Esophagus muscularis mucosa (tissue), 4 donors: ENCODE measurements around the gene POMT1. TPM values are rescaled to one million over a fixed set of nuclear protein-coding genes. Genes with fewer than 3 reads are reported as not detected.

Experiments used
- DNase-seq: peaks from one replicate; pipeline ENCODE4 v3.0.0-alpha.2; 2017; ENCODE audit errors: extremely low spot score
- H3K27ac ChIP-seq, 4 donors: fragments of 200-600 bp; sonication (generic); replicated peaks in 1 of 4; 1 replicate in 3 of 4; 2 replicates in 1 of 4; pipeline ENCODE4 v1.5.1; 2016 to 2019; ENCODE audit warnings: mild to moderate bottlenecking in 1 of 4
- H3K27me3 ChIP-seq, 4 donors: fragments of 200-600 bp; sonication (generic); one replicate each; pipeline versions ENCODE4 v1.5.1 to v1.6.0; 2016 to 2019
- H3K36me3 ChIP-seq, 4 donors: fragments of 200-600 bp; sonication (generic); one replicate each; pipeline ENCODE4 v1.5.1; 2016 to 2019
- H3K4me1 ChIP-seq, 4 donors: fragments of 200-600 bp; sonication (generic); one replicate each; pipeline ENCODE4 v1.5.1; 2016 to 2019
- H3K4me3 ChIP-seq, 4 donors: fragments of 200-600 bp; sonication (generic); 1 replicate in 2 of 4; 2 replicates in 2 of 4; pipeline ENCODE4 v1.5.1; 2016 to 2019; ENCODE audit warnings: mild to moderate bottlenecking in 4 of 4, moderate library complexity in 1 of 4
- H3K9me3 ChIP-seq, 4 donors: fragments of 200-600 bp; sonication (generic); 1 replicate in 3 of 4; 2 replicates in 1 of 4; pipeline ENCODE4 v1.5.1; 2016 to 2019
- EP300 ChIP-seq: sonication (generic); formaldehyde crosslinking; IDR thresholded peaks from one replicate; pipeline ENCODE4 v1.6.1; 2017; ENCODE audit warnings: antibody characterized with exemption
- POLR2A ChIP-seq: fragments of 450-650 bp; IDR thresholded peaks from one replicate; pipeline ENCODE4 v1.6.1; 2017; ENCODE audit warnings: antibody characterized with exemption, moderate library complexity, mild to moderate bottlenecking, low read depth
- POLR2AphosphoS5 ChIP-seq, 2 donors: sonication (generic); formaldehyde crosslinking; IDR thresholded peaks; one replicate each; pipeline ENCODE4 v1.6.1; 2017; ENCODE audit warnings: antibody characterized with exemption in 2 of 2
- WGBS: methylation state at CpG from one replicate; pipeline ENCODE4 v1.1.5; 2018; 5-methylcytosine and 5-hydroxymethylcytosine counted together
- intact Hi-C: fragments of 100-400 bp; cut with DNase I; formaldehyde crosslinking; loops from one replicate; pipeline ENCODE4 v1.15.1; 2023
- total RNA-seq, 4 donors: library from RNA; depleted of rRNA; stranded (reverse); fragments of >200 nt; gene quantifications; one replicate each; pipeline versions ENCODE4 v1.1.0 to v1.2.1, GENCODE V29; 2016
- TF ChIP-seq, protein P1 (sequence below), 3 experiments: fragments of 200-600 bp in 2 of 3; fragments of 450-650 bp in 1 of 3; sonication (generic) in 2 of 3; IDR thresholded peaks; one replicate each; pipeline ENCODE4 v1.5.1; 2017 to 2019; ENCODE audit warnings: antibody characterized with exemption in 3 of 3, mild to moderate bottlenecking in 2 of 3, moderate library complexity in 1 of 3

Gene POMT1
- total RNA-seq, 4 donors from 2014 or later, result 22.6 to 39.2 (median 25.0) TPM

DNA sequence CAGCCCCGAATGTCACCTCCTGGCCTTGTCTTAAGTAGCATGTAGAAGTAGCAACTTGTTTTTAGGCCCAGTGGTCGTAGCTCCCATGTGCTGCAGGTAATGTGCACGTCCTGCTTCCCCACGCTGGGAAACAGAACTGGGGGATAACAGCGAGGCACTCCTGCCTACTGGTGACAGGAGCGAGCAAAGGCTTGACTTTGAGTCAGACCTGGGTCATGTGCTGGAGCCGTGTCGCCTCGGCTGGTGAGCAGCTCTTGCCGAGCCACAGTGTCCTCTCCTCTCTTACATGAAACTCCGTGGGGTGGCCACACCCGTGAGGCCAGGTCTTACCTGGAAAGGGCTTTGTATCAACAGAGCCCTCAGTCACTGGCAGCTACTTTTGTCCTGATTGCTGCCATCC is 17.5 kb upstream of the POMT1 start:
- H3K9me3 ChIP-seq, result no peaks in the 10 kb centered on the region
- no peaks in the 10 kb centered on the region for H3K27me3 ChIP-seq
- H3K4me3 ChIP-seq, result no peak overlapping the region
- no peak for DNase-seq
- peaks cover 47 to 73% (median 67%) of the 10 kb centered on the region in 4 donors for H3K4me1 ChIP-seq
- peaks cover 71 to 100% (median 98%) of the 10 kb centered on the region in 4 donors for H3K36me3 ChIP-seq
- TF ChIP-seq EP300 (no peak), POLR2AphosphoS5 (IDR thresholded peaks at IDR 0.05) (no peak), POLR2A (no peak)
- TF ChIP-seq, protein P1, sequence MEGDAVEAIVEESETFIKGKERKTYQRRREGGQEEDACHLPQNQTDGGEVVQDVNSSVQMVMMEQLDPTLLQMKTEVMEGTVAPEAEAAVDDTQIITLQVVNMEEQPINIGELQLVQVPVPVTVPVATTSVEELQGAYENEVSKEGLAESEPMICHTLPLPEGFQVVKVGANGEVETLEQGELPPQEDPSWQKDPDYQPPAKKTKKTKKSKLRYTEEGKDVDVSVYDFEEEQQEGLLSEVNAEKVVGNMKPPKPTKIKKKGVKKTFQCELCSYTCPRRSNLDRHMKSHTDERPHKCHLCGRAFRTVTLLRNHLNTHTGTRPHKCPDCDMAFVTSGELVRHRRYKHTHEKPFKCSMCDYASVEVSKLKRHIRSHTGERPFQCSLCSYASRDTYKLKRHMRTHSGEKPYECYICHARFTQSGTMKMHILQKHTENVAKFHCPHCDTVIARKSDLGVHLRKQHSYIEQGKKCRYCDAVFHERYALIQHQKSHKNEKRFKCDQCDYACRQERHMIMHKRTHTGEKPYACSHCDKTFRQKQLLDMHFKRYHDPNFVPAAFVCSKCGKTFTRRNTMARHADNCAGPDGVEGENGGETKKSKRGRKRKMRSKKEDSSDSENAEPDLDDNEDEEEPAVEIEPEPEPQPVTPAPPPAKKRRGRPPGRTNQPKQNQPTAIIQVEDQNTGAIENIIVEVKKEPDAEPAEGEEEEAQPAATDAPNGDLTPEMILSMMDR (IDR thresholded peaks at IDR 0.05), result no peak
- peak overlapping the region; percentile 76 to 83 (median 80) for H3K27ac ChIP-seq
- intact Hi-C loops, result no loop called here
- WGBS, result 89% methylated on average over 9 of the region's 12 CpGs

DNA sequence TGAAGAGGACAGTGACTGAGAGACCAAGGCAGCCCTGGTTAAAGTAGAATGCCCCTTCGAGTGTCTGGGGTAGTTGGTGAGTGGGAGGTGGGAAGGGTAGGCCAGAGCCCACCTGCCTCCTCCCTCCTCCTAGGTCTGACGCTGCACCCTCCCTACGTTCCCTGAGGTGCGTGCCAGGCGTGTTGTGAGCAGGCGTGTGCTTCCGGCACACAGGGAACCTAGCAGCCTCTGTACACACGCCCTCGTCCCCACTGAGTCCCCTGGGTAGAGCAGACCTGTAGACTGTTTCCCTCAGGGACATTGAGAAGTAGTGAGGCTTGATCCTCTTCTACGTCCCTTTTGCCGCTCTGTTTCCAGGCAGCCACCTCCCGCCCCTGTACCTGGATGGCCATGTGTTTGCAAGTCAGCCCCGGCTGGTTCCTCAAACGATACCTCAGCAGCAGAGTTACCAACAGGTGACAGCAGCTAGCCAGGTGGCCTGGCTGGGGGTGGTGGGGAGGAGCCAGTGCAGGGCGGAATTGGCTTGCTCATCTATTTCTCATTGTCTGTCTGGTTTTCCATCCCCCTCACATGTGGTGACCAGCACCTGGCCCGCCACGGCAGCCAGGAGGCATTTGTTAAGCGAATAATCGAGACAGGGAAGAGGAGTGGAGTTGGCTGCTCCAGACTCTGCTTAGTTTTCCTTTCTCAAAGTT is 16.8 kb upstream of the POMT1 start:
- Histone ChIP-seq H3K27me3 (no peaks in the 10 kb centered on the region), H3K9me3 (no peaks in the 10 kb centered on the region), H3K27ac (peak overlapping the region; percentile 76 to 83 (median 80)), H3K4me3 (no peak overlapping the region), H3K36me3 (peaks cover 74 to 100% (median 98%) of the 10 kb centered on the region in 4 donors), H3K4me1 (peaks cover 47 to 67% (median 64%) of the 10 kb centered on the region in 4 donors)
- TF ChIP-seq EP300, result no peak
- TF ChIP-seq, protein P1 (IDR thresholded peaks at IDR 0.05), result no peak
- TF ChIP-seq POLR2A, result no peak
- TF ChIP-seq POLR2AphosphoS5 (IDR thresholded peaks at IDR 0.05), result no peak
- intact Hi-C loops, result no loop called here
- no peak for DNase-seq
- WGBS, result 86% methylated on average over 19 of the region's 19 CpGs

DNA sequence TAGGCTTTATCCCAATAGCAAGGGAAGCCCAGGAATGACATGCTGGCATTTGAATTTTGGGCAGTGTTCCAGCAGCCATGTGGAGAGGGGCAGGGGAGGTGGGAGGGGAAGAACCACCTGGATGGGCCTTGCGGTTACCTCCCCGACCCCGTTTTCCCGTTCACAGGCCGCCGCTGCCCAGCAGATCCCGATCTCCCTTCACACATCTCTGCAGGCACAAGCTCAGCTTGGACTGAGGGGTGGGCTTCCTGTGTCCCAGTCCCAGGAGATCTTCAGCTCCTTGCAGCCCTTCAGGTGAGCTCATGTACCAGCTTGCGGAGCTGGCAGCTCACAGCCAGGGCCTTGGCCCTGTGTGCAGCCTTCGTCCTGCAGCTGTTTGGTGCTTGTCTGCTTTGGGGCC is 15.7 kb upstream of the POMT1 start:
- intact Hi-C loops, result no loop called here
- WGBS, result 88% methylated on average over 7 of the region's 9 CpGs
- H3K9me3 ChIP-seq, result no peaks in the 10 kb centered on the region
- H3K27ac ChIP-seq, result peak overlapping the region in 3 of 4 donors; percentile 78 to 83 (median 82)
- H3K36me3 ChIP-seq, result peaks cover 82 to 100% (median 100%) of the 10 kb centered on the region in 4 donors
- TF ChIP-seq POLR2AphosphoS5 (IDR thresholded peaks at IDR 0.05), result no peak
- TF ChIP-seq, protein P1 (IDR thresholded peaks at IDR 0.05), result no peak
- no peak for TF ChIP-seq EP300
- no peak for TF ChIP-seq POLR2A
- H3K27me3 ChIP-seq, result no peaks in the 10 kb centered on the region
- DNase-seq, result no peak
- H3K4me3 ChIP-seq, result no peak overlapping the region
- peaks cover 38 to 56% (median 54%) of the 10 kb centered on the region in 4 donors for H3K4me1 ChIP-seq

DNA sequence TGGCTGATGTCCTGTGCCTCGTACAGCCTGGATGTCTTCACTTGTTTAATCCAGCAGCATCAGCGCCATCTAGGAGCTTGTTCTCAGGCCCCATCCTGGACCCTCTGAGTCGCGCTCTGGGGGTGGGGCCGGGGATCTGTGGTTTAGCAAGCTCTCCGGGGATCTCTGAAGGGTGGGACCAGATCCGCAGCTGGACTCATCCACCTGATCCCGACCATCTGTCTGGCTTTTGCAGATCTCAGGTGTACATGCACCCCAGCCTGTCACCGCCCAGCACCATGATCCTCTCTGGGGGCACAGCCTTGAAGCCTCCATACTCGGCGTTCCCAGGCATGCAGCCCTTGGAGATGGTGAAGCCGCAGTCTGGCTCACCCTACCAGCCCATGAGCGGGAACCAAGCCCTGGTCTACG is 15.1 kb upstream of the POMT1 start:
- TF ChIP-seq, protein P1 (IDR thresholded peaks at IDR 0.05), result no peak
- no peak for TF ChIP-seq EP300
- TF ChIP-seq POLR2A, result no peak
- no peak for TF ChIP-seq POLR2AphosphoS5 (IDR thresholded peaks at IDR 0.05)
- peaks cover 32 to 50% (median 48%) of the 10 kb centered on the region in 4 donors for H3K4me1 ChIP-seq
- intact Hi-C loops, result no loop called here
- no peak for DNase-seq
- H3K27me3 ChIP-seq, result no peaks in the 10 kb centered on the region
- no peak overlapping the region for H3K4me3 ChIP-seq
- H3K36me3 ChIP-seq, result peaks cover 82 to 100% (median 100%) of the 10 kb centered on the region in 4 donors
- WGBS, result 80% methylated on average over 14 of the region's 14 CpGs
- no peaks in the 10 kb centered on the region for H3K9me3 ChIP-seq
- peak overlapping the region in 3 of 4 donors; percentile 78 to 83 (median 82) for H3K27ac ChIP-seq
